ENCODE measurements around the gene TMEM18.

Gene TMEM18

GRCh38 chr2:622357-622756 lies 54.8 kb downstream of the TMEM18 start:
- Histone ChIP-seq H3K36me3 (ENCODE audit: control insufficient read depth in 2 of 2, insufficient read depth in 1 of 2, low read length in 2 of 2) (no peaks in the 10 kb centered on the region), H3K27ac (ENCODE audit: extremely low read depth, low read depth, low read length) (no peak overlapping the region), H3K4me3 (ENCODE audit: low read depth, low read length) (no peak overlapping the region), H3K4me1 (ENCODE audit: control insufficient read depth, insufficient read depth, low read length) (no peaks in the 10 kb centered on the region), H3K9me3 (ENCODE audit: control insufficient read depth, insufficient read depth, low read depth, low read length) (no peaks in the 10 kb centered on the region)
- ChIA-PET POLR2A (no interaction called here), CTCF (interaction anchor here (2.2 kb wide), 1 partner anchor 92 kb away, joined by 10 read pairs; no protein-coding TSS in a partner anchor)
- TF ChIP-seq ZNF366 (tag by site-specific recombination; conservative IDR thresholded peaks at IDR 0.05), result no peak
- TF ChIP-seq ZNF16 (tag by site-specific recombination; IDR thresholded peaks at IDR 0.05; ENCODE audit: low read depth), result no peak
- TF ChIP-seq KLF10 (tag by site-specific recombination; IDR thresholded peaks at IDR 0.05), result no peak
- TF ChIP-seq ZNF544 (tag by site-specific recombination; IDR thresholded peaks at IDR 0.05), result no peak
- no peak for TF ChIP-seq ZNF645 (tag by site-specific recombination; IDR thresholded peaks at IDR 0.05)
- TF ChIP-seq SALL2 (tag by site-specific recombination; IDR thresholded peaks at IDR 0.05; ENCODE audit: borderline replicate concordance), result no peak
- TF ChIP-seq ZNF76 (tag by site-specific recombination; IDR thresholded peaks at IDR 0.05; ENCODE audit: borderline replicate concordance, low read depth), result no peak
- no peak for TF ChIP-seq ZNF518A (tag by site-specific recombination; conservative IDR thresholded peaks at IDR 0.05; ENCODE audit: low read depth)
- no peak for TF ChIP-seq MZF1 (tag by site-specific recombination; IDR thresholded peaks at IDR 0.05; ENCODE audit: borderline replicate concordance)

- Histone ChIP-seq H3K4me3 (ENCODE audit: low read depth, low read length) (no peak overlapping the region), H3K4me1 (ENCODE audit: control insufficient read depth, insufficient read depth, low read length) (no peaks in the 10 kb centered on the region), H3K36me3 (ENCODE audit: control insufficient read depth in 2 of 2, insufficient read depth in 1 of 2, low read length in 2 of 2) (no peaks in the 10 kb centered on the region), H3K9me3 (ENCODE audit: control insufficient read depth, insufficient read depth, low read depth, low read length) (no peaks in the 10 kb centered on the region), H3K27ac (ENCODE audit: extremely low read depth, low read depth, low read length) (no peak overlapping the region)
- TF ChIP-seq ZNF624 (tag by site-specific recombination; IDR thresholded peaks at IDR 0.05), result no peak
- TF ChIP-seq ZNF548 (tag by site-specific recombination; IDR thresholded peaks at IDR 0.05), result no peak
- no peak for TF ChIP-seq SCRT1 (tag by site-specific recombination; IDR thresholded peaks at IDR 0.05; ENCODE audit: borderline replicate concordance)
- TF ChIP-seq ZNF747 (tag by site-specific recombination; IDR thresholded peaks at IDR 0.05), result no peak
- no peak for TF ChIP-seq ZNF121 (tag by site-specific recombination; IDR thresholded peaks at IDR 0.05)
- no peak for TF ChIP-seq ZNF623 (tag by site-specific recombination; IDR thresholded peaks at IDR 0.05)
- TF ChIP-seq ZNF335 (tag by site-specific recombination; conservative IDR thresholded peaks at IDR 0.05), result no peak
- TF ChIP-seq ZNF2 (tag by site-specific recombination; IDR thresholded peaks at IDR 0.05), result no peak
- no peak for TF ChIP-seq ZNF510 (tag by site-specific recombination; IDR thresholded peaks at IDR 0.05; ENCODE audit: insufficient replicate concordance)
- CTCF ChIA-PET, result no interaction called here
- POLR2A ChIA-PET, result no interaction called here
Measured at GRCh38 chr2:621303-622099, 55.7 kb downstream of the TMEM18 start.

All from HEK293 (cell line).